NCI-H128 (cell line): Measurements from ENCODE around the gene PGC.

ENCODE experiments used
- DNase-seq: peaks from one replicate; lab custom pipeline; 2025; ENCODE audit not compliant: unreplicated experiment; lab: John Stamatoyannopoulos, UW

The PGC gene

DNA sequence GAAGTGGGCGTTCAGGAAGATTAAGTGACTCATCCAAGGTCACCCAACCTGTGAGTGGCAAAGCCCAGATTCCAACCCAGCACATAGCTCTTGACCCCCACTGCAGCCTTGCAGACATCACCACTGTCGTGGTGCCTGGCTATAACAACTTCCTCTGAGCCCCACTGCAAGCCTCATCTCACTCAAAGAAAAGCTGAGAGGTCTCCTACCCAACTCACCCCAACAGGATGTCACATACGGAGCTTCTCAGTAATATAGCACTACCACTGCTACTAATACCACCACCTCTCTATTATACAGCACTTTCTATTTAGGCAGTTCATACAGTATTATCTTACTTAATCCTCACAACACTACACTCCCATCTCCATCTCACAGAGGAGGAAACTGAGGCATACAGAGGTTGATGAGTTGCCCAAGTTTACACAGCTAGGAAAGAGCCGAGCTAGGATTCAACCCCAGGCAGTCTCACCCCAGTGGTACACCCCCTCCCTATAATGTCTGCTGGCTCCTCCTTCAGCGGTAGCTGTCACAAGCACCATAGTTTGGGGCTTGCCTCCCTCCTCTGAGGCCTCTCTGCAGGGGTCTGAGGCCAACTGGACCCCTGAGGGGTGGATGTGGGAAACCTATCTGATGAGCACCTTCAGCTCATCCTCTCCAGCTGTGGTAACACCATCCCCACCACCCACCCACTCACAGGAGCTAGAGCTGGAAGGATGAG is 31.2 kb downstream of the PGC start:
- DNase-seq = no peak

DNA sequence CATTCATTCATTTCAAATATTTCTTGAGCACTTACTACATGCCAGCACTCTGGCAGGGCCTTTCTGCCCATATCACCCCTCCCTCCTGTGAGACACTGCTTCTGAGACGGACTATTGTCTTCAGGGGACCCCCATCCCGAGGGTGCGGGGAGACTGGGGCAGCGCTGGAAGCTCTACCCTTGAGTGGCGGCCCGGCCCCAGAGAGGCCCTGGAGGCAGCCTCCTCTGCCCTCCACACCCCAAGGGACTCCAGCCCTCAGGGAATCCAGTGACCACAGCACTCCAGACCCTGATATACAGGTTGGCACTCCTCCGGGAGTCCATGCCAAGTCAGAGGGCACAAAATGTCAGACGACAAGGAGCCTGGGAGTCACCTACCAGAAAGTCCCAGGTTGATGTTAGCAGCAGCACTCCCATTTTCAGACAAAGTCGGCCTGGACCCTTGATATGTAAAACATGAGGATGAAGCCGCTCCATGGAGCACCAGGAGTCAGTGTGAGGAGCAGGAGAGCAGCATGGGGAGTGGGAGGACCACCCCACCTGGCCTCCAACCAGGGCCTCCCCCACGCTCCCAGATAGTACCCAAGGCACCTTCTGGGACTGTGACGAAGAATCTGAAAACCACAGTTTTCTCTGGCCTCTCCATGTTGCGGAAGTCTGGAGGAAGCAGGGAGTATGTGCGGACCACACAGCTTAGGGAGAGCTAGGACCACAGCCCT is 32.5 kb downstream of the PGC start:
- no peak for DNase-seq

DNA sequence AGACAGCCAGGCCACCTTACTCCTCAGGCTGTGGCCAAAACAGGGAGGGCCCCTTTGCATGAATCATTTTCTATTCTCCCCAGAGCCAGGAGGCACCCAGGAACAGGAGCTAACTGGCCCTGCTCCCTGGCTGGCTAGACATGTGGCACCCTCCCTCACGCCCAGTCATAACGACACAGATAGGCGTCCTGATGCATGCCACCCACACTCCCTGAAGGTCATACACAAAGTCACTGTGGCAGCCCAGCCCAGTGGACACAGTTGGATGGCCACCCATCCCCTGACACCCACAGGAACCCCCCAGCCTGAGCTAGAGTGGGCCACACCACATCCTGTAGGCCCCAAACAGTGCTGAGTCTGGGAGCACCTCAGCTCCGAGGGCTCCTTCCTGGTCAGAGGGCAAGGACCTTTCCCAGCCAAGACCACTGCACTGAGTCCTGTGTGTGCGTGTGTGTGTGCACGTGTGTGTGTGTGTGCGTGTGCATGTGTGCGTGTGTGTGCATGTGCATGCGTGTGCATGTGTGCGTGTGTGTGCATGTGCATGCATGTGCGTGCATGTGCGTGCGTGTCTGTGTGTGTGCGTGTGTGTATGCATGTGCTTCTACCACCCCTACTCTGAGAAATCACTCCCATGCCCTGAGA is 33.4 kb downstream of the PGC start:
- DNase-seq = no peak

- DNase-seq = no peak
These were observed 34.0 kb downstream of the PGC start for GRCh38 chr6:41713159-41713649.

- DNase-seq = no peak
These were observed 34.5 kb downstream of the PGC start for GRCh38 chr6:41712651-41713103.

GRCh38 chr6:41711323-41712038 is 35.7 kb downstream of the PGC start:
- no peak for DNase-seq

DNA sequence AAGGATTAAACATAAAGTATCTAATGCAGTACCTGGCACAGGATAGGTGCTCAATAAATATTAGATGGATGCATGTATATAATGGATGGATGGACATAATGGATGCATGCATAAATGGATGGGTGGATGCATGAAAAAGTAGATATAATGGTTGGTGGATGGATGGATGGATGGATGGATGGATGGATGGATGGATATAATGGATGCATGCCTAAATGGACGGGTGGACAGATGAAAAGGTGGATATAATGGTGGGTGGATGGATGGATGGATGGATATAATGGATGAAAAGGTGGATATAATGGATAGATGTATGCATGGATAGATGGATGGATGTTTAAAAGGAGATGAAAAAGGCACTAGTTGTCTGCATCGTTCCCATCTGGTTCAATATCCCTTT is 37.8 kb downstream of the PGC start:
- no peak for DNase-seq

- DNase-seq = no peak
These were observed 38.3 kb downstream of the PGC start for GRCh38 chr6:41708856-41709255.

DNA sequence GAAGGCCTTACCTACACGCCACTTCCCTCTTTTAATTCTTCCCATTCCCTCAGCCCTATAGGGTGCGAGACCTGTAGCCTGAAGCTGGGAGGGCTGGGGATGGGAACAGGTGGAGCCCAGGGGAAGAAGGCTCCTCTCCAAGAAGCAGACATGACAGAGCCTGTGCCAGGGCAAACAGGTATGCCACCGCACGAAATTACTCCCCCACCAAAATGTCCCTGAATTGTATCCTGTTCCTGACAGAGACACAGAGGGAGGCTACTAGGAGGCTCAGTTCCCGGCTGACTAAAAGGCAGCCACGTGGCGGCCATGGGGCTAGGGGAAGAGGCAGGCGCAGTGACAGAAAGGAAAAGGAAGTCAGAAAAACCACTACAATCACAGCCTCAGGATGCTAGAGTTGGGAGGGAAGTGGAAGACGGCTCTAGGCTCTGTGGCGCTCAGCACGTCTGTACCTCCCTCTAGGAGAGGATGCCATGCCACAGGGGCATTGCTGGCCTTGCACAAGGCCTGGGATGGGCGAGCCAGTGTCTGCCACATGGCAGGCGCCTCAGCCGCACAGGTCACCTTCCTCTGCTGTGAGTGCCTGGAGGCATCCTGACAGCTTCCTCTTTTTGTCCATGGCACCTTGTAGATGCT is 39.5 kb downstream of the PGC start:
- DNase-seq = no peak

DNA sequence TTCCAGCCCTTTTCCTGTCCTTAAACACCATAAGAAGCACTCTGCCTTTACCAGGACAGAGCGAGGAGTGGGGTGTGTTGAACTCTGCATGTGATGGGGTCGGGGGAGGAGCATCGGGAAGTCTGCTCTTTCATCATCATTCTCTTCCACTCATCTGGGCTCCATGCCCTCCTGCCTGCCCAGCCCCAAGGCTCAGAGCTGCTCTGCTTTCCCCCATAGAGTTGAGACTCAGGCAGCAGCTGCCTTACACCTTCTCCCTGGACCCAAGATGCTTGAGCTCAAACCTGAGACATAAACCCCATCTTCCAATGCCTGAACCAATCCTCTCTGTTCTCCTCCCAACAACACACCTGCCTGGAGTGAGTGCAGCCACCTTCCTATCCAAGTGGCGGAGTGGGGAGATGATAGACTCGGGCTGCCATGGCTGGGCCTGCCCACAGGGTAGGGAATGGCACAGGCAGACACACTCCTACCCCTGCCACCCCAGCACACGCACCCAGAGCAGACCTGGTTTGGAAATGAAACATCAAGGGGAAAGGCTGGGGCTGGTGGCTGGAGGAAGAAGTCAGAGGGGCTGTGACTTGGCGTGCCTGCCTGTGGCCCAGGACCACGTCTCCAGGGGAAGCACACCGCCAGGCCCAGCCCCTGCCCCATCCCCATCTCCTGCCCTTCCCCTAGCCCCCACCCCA is 40.2 kb downstream of the PGC start:
- DNase-seq = no peak

DNA sequence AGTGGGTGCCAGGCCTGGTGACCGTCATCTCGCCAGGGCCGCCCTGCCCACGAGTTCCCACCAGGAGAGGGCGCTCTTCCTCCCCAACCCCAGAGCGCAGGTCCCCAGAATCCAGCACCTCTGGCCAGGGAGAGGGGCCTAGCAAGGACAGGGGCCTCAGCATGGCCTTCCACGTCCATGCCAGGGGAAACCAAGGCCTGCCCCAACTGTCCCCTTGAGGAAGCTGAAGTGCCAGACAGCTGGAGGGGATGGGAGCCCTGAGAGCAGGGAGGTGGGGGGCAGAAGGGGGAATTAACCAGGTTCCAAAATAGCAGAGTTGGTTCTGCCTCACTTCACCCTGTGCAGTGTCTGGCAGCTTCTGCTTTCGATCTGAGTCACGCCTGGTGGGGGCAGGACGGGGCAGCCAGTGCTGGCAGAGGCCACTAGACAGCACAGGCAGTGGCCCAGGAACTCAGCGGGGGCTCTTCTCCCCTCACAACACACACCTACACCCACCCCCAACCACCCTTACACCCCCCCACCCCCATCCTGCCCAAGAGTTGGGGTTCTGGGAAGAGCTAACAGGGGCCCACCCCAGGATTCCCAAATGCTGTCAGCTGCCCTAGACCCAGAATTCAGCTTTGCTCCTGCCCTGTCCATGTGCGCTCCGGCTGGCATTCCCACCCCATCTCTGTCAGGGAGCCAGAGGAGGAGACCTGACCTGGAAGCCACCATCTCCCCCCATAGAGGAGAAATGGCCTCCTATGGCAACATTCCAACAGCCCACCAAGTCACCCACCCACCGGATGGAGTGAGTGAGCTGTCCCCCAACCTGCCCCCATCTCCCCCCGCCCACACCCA is 41.0 kb downstream of the PGC start:
- no peak for DNase-seq

- no peak for DNase-seq
These were observed 41.7 kb downstream of the PGC start for GRCh38 chr6:41705311-41705995.

GRCh38 chr6:41704656-41705310 is 42.4 kb downstream of the PGC start:
- DNase-seq = no peak

- DNase-seq = no peak
These were observed 43.2 kb downstream of the PGC start for GRCh38 chr6:41704028-41704427.

GRCh38 chr6:41702771-41703494 is 44.3 kb downstream of the PGC start:
- DNase-seq = no peak

DNA sequence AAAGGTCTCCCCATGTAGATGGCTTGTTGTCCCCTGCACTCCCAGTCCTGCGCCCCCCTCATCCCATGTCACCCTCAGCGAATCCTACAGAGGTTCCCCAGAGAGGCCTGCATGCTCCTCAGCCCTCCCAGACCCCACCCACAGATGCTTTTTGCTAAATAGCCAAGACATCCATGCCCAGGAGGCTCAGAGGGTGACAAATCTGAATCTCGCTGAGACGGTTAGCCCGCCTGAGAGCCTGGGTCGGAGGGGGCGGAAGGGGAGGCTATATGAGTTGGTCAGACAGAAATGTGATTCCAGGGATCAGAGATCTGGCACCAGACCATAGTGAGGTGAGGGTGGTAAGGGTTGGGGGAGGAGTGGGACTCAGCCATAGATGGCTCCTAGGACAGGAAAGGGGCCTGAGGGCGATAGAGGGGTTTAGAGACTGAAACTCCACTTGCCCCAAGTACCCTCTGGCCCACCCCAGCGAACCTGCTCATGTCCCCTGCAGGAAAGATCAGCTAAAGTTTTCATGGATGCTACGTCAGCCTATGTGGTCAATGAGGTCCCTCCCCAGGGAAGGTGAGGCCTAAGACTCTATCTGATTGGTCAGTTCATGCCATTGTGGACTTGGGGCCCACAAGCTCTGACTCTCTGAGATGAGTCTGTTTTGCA is 45.0 kb downstream of the PGC start:
- no peak for DNase-seq
